ENCODE data around the gene MOV10L1.
"Not testable (repeated sequence)": the region's sequence is repeated elsewhere in the genome, so short reads cannot be mapped to it uniquely, and the experiment has no call there.

The MOV10L1 gene

GRCh38 chr22:50165436-50166123 lies 75.8 kb downstream of the MOV10L1 start:
- Histone ChIP-seq H3K36me3 (ENCODE audit: control insufficient read depth, insufficient read depth, low read length) (no peaks in the 10 kb centered on the region), H3K79me2 (no peaks in the 10 kb centered on the region), H3K9me3 (ENCODE audit: control insufficient read depth, low read length) (no peaks in the 10 kb centered on the region), H3K4me2 (ENCODE audit: low read length) (no peak overlapping the region), H2AFZ (no peak overlapping the region), H3K27ac (no peak overlapping the region), H3K4me1 (no peaks in the 10 kb centered on the region), H3K9ac (no peak overlapping the region), H3K4me3 (ENCODE audit: low read depth, low read length) (no peak overlapping the region), H3K27me3 (ENCODE audit: control insufficient read depth, insufficient read depth, low read length) (no peaks in the 10 kb centered on the region)
- no peak for TF ChIP-seq CTCF (IDR thresholded peaks at IDR 0.05)

GRCh38 chr22:50167689-50168489 lies 78.1 kb downstream of the MOV10L1 start:
- Histone ChIP-seq H3K79me2 (no peaks in the 10 kb centered on the region), H3K4me1 (no peaks in the 10 kb centered on the region), H3K9me3 (ENCODE audit: control insufficient read depth, low read length) (no peaks in the 10 kb centered on the region), H3K4me3 (ENCODE audit: low read depth, low read length) (no peak overlapping the region), H3K27me3 (ENCODE audit: control insufficient read depth, insufficient read depth, low read length) (no peaks in the 10 kb centered on the region), H3K36me3 (ENCODE audit: control insufficient read depth, insufficient read depth, low read length) (no peaks in the 10 kb centered on the region), H3K27ac (no peak overlapping the region), H3K4me2 (ENCODE audit: low read length) (no peak overlapping the region), H2AFZ (no peak overlapping the region), H3K9ac (no peak overlapping the region)
- no peak for TF ChIP-seq CTCF (IDR thresholded peaks at IDR 0.05)

GRCh38 chr22:50168490-50169180 lies 78.8 kb downstream of the MOV10L1 start:
- not testable (repeated sequence) for H3K36me3 ChIP-seq (ENCODE audit: control insufficient read depth, insufficient read depth, low read length); H3K27me3 ChIP-seq (ENCODE audit: control insufficient read depth, insufficient read depth, low read length); H3K27ac ChIP-seq

GRCh38 chr22:50169181-50169759 lies 79.5 kb downstream of the MOV10L1 start:
- Histone ChIP-seq H3K4me3 (ENCODE audit: low read depth, low read length) (no peak overlapping the region), H3K9me3 (ENCODE audit: control insufficient read depth, low read length) (no peaks in the 10 kb centered on the region), H3K4me1 (no peaks in the 10 kb centered on the region), H3K36me3 (ENCODE audit: control insufficient read depth, insufficient read depth, low read length) (no peaks in the 10 kb centered on the region), H3K4me2 (ENCODE audit: low read length) (no peak overlapping the region), H3K27me3 (ENCODE audit: control insufficient read depth, insufficient read depth, low read length) (no peaks in the 10 kb centered on the region), H3K27ac (no peak overlapping the region), H3K9ac (no peak overlapping the region), H3K79me2 (no peaks in the 10 kb centered on the region), H2AFZ (no peak overlapping the region)
- TF ChIP-seq CTCF (IDR thresholded peaks at IDR 0.05), result no peak

More at GRCh38 chr22:50168490-50169180, 78.8 kb downstream of the MOV10L1 start:
- H3K9me3 ChIP-seq (ENCODE audit: control insufficient read depth, low read length); H2AFZ ChIP-seq; H3K4me2 ChIP-seq (ENCODE audit: low read length); H3K4me1 ChIP-seq; H3K79me2 ChIP-seq; H3K4me3 ChIP-seq (ENCODE audit: low read depth, low read length); H3K9ac ChIP-seq: not testable (repeated sequence)

All from parathyroid adenoma (tissue), 2 donors.